BJ (cell line): Measurements from ENCODE around the gene KIF1A. TPM values are rescaled to one million over a fixed set of nuclear protein-coding genes. Genes with fewer than 3 reads are reported as not detected.

Experiments
- CTCF ChIA-PET: fragments of 350-600 bp; formaldehyde crosslinking; extraction: SDS; loops from one replicate; lab custom pipeline; 2021; ENCODE audit warnings: antibody characterized with exemption, inconsistent platforms; lab: Yijun Ruan, JAX
- POLR2A ChIA-PET: fragments of 300-600 bp; sonication (Branson Sonifier 250); formaldehyde crosslinking; extraction: SDS; loops from one replicate; lab custom pipeline; 2021; ENCODE audit warnings: antibody characterized with exemption; lab: Charles Lee
- DNase-seq: peaks from one replicate; pipeline ENCODE4 v3.0.0-alpha.2; 2011; ENCODE audit warnings: low read depth
- H3K27me3 ChIP-seq: 2 replicates; pipeline ENCODE4 v1.6.0; 2011; ENCODE audit warnings: low read length; ENCODE audit not compliant: control insufficient read depth, insufficient read depth
- H3K36me3 ChIP-seq: 2 replicates; pipeline ENCODE4 v1.5.1; 2011; ENCODE audit warnings: low read length; ENCODE audit not compliant: control insufficient read depth, insufficient read depth
- H3K4me3 ChIP-seq: 2 replicates; pipeline ENCODE4 v1.5.1; 2011; ENCODE audit warnings: low read depth, mild to moderate bottlenecking, control low read depth, low read length
- polyA plus RNA-seq: library from polyadenylated mRNA; depleted of rRNA; stranded (reverse); fragments of >200 nt; gene quantifications from 2 replicates; pipeline ENCODE4 v1.2.3, GENCODE V29; 2011
- TF ChIP-seq, protein P1 (sequence below): IDR thresholded peaks from 2 replicates; pipeline ENCODE4 v1.5.1; 2011; ENCODE audit warnings: low read depth, mild to moderate bottlenecking, control low read depth, inconsistent platforms, low read length, moderate library complexity; ENCODE audit not compliant: insufficient read depth

KIF1A gene
- polyA plus RNA-seq, 1 experiment, result 0.01 TPM

GRCh38 chr2:240791821-240792628 is 28.0 kb downstream of the KIF1A start:
- H3K4me3 ChIP-seq, result no peak overlapping the region
- TF ChIP-seq, protein P1, sequence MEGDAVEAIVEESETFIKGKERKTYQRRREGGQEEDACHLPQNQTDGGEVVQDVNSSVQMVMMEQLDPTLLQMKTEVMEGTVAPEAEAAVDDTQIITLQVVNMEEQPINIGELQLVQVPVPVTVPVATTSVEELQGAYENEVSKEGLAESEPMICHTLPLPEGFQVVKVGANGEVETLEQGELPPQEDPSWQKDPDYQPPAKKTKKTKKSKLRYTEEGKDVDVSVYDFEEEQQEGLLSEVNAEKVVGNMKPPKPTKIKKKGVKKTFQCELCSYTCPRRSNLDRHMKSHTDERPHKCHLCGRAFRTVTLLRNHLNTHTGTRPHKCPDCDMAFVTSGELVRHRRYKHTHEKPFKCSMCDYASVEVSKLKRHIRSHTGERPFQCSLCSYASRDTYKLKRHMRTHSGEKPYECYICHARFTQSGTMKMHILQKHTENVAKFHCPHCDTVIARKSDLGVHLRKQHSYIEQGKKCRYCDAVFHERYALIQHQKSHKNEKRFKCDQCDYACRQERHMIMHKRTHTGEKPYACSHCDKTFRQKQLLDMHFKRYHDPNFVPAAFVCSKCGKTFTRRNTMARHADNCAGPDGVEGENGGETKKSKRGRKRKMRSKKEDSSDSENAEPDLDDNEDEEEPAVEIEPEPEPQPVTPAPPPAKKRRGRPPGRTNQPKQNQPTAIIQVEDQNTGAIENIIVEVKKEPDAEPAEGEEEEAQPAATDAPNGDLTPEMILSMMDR, result no peak
- DNase-seq, result no peak
- CTCF ChIA-PET, result no interaction called here
- no peaks in the 10 kb centered on the region for H3K36me3 ChIP-seq
- POLR2A ChIA-PET, result no interaction called here
- H3K27me3 ChIP-seq, result peaks cover 1% of the 10 kb centered on the region

GRCh38 chr2:240791221-240791800 is 28.7 kb downstream of the KIF1A start:
- TF ChIP-seq, protein P1, result no peak
- DNase-seq, result no peak
- H3K36me3 ChIP-seq, result no peaks in the 10 kb centered on the region
- H3K4me3 ChIP-seq, result no peak overlapping the region
- ChIA-PET CTCF (no interaction called here), POLR2A (no interaction called here)
- H3K27me3 ChIP-seq, result peaks cover 1% of the 10 kb centered on the region

- DNase-seq, result no peak
- POLR2A ChIA-PET, result no interaction called here
- TF ChIP-seq, protein P1, result no peak
- CTCF ChIA-PET, result no interaction called here
- H3K27me3 ChIP-seq, result peaks cover 1% of the 10 kb centered on the region
- no peaks in the 10 kb centered on the region for H3K36me3 ChIP-seq
- no peak overlapping the region for H3K4me3 ChIP-seq
These were observed 29.4 kb downstream of the KIF1A start for GRCh38 chr2:240790370-240791220.

DNA sequence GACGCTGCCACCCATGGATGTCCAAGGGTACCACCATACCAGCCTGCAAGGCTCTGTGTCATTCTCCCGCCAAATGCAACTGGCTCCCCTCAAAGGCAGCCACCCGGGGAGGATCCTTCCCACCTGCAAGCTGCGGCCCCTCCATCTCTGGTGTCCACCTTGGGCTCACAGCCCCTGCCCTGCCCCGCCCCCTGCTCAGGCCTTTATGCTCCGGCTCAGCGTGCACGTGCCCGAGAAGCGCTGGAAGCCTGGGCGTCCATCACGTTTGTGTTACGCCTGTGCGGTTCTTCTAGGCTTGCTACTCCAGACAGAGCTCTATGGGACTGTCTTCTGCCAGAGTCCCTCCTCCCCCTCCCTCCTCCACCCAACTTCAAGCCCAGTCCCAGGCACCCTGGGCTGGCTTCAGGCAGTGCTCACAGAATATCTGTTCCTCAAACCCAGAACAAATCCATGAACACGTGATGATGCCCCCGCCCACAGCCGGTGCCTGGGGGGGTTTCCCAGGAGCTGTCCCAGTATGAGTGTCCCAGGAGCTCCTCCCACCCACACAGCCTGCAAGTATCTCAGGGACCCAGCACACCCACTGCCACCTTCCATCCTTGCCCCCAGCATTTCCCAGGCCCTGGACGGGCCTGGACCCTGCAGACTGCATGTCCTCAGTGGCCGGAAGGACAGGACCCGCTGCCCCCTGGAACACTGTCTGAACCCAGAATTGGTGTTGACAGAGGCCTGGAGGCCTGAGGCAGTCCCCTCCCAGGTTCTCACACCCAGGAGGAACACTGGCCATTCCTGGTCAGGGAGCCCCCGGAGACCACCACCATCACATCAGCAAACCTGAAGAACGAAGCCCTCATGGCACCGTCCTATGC is 30.3 kb downstream of the KIF1A start:
- POLR2A ChIA-PET, result no interaction called here
- H3K4me3 ChIP-seq, result no peak overlapping the region
- TF ChIP-seq, protein P1, result no peak
- H3K27me3 ChIP-seq, result no peaks in the 10 kb centered on the region; the same call in none of the 2 replicates
- CTCF ChIA-PET, result no interaction called here
- no peaks in the 10 kb centered on the region for H3K36me3 ChIP-seq
- DNase-seq, result no peak
